Measurements from ENCODE around the gene PPP3CA.
"Not testable (repeated sequence)": the region's sequence is repeated elsewhere in the genome, so short reads cannot be mapped to it uniquely, and the experiment has no call there.

The PPP3CA gene

GRCh38 chr4:101145021-101145420, 202.3 kb downstream of the PPP3CA start:
- in situ Hi-C loops (cut with HindIII; ENCODE audit: low pct_unique_long_range_greater_than_20kb, low sequenced_read_pairs) = no loop called here
- no peak for DNase-seq (ENCODE audit: low read depth in 1 of 2, low spot score in 1 of 2)
- no peak for TF ChIP-seq JUND (IDR thresholded peaks at IDR 0.05; ENCODE audit: low read depth)

DNA sequence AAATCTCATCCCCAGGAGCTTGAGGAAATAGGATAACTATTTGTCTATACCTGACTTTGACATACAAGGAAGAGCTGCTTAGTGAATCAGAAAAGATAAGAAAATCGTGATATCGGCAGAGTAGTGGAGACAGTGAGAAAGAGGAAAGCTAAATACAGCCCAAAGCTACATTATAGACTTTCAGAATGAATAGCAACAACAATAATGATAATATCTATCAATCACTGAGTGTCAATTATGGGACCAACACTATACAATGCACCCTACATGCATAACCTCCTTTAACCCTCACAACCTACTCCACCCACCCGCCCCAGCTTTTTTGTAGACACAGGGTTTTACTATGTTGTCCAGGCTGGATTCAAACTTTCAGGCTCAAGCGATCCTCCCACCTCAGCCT, 205.1 kb downstream of the PPP3CA start:
- DNase-seq (ENCODE audit: low read depth in 1 of 2, low spot score in 1 of 2) = no peak
- no peak for TF ChIP-seq JUND (IDR thresholded peaks at IDR 0.05; ENCODE audit: low read depth)
- in situ Hi-C loops (cut with HindIII; ENCODE audit: low pct_unique_long_range_greater_than_20kb, low sequenced_read_pairs) = no loop called here

DNA sequence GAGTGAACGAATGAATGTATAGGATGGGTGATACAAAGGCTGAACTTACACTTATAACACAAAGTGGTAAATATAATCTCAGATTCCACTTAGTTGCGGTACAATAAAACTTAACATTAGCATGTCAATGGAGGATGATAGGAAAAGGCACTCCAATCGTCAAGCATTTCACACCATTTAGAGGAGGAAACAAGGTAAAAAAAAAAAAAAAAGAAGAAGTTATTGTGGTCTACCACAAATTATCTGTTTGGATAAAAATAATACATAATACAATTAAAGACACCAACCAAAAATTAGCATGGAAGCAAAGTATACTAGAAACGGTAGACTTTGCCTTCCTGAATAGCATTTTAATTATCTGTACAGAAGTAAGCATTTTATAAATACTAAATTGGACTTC, 205.5 kb downstream of the PPP3CA start:
- TF ChIP-seq JUND (IDR thresholded peaks at IDR 0.05; ENCODE audit: low read depth) = no peak
- in situ Hi-C loops (cut with HindIII; ENCODE audit: low pct_unique_long_range_greater_than_20kb, low sequenced_read_pairs) = no loop called here
- DNase-seq (ENCODE audit: low read depth in 1 of 2, low spot score in 1 of 2) = no peak

- TF ChIP-seq JUND (IDR thresholded peaks at IDR 0.05; ENCODE audit: low read depth) = no peak
- in situ Hi-C loops (cut with HindIII; ENCODE audit: low pct_unique_long_range_greater_than_20kb, low sequenced_read_pairs) = no loop called here
- no peak for DNase-seq (ENCODE audit: low read depth in 1 of 2, low spot score in 1 of 2)
These were observed 206.1 kb downstream of the PPP3CA start for GRCh38 chr4:101141230-101141629.

DNA sequence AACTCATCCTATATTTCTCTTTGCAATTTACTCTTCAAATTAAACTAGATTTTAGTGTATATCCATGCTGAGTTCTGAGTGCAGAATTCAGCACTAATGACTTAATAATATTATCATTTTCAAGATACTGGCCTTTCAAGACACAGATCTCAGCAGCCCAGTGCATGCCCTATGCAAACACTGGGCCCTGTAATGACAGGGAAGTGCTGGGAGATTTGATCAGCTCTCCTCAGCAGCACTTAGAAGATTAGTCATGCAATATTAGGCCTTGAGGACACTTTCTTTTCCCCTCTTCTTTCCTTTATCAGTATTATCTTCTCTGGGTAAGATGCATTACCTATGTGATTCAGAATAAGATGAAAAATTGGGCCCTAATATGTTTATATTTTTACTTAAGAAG, 207.1 kb downstream of the PPP3CA start:
- DNase-seq (ENCODE audit: low read depth in 1 of 2, low spot score in 1 of 2) = no peak
- TF ChIP-seq JUND (IDR thresholded peaks at IDR 0.05; ENCODE audit: low read depth) = no peak
- in situ Hi-C loops (cut with HindIII; ENCODE audit: low pct_unique_long_range_greater_than_20kb, low sequenced_read_pairs) = no loop called here

GRCh38 chr4:101136373-101137370, 210.7 kb downstream of the PPP3CA start:
- no peak for TF ChIP-seq JUND (IDR thresholded peaks at IDR 0.05; ENCODE audit: low read depth)
- DNase-seq (ENCODE audit: low read depth in 1 of 2, low spot score in 1 of 2) = no peak
- in situ Hi-C loops (cut with HindIII; ENCODE audit: low pct_unique_long_range_greater_than_20kb, low sequenced_read_pairs) = no loop called here

GRCh38 chr4:101135371-101136010, 211.8 kb downstream of the PPP3CA start:
- no peak for TF ChIP-seq JUND (IDR thresholded peaks at IDR 0.05; ENCODE audit: low read depth)
- no peak for DNase-seq (ENCODE audit: low read depth in 1 of 2, low spot score in 1 of 2)
- in situ Hi-C loops (cut with HindIII; ENCODE audit: low pct_unique_long_range_greater_than_20kb, low sequenced_read_pairs) = no loop called here

- in situ Hi-C loops (cut with HindIII; ENCODE audit: low pct_unique_long_range_greater_than_20kb, low sequenced_read_pairs); DNase-seq (ENCODE audit: low read depth in 1 of 2, low spot score in 1 of 2): not testable (repeated sequence)
These were observed 216.3 kb downstream of the PPP3CA start for GRCh38 chr4:101131058-101131457.

- in situ Hi-C loops (cut with HindIII; ENCODE audit: low pct_unique_long_range_greater_than_20kb, low sequenced_read_pairs); DNase-seq (ENCODE audit: low read depth in 1 of 2, low spot score in 1 of 2): not testable (repeated sequence)
These were observed 218.4 kb downstream of the PPP3CA start for GRCh38 chr4:101128898-101129297.

DNA sequence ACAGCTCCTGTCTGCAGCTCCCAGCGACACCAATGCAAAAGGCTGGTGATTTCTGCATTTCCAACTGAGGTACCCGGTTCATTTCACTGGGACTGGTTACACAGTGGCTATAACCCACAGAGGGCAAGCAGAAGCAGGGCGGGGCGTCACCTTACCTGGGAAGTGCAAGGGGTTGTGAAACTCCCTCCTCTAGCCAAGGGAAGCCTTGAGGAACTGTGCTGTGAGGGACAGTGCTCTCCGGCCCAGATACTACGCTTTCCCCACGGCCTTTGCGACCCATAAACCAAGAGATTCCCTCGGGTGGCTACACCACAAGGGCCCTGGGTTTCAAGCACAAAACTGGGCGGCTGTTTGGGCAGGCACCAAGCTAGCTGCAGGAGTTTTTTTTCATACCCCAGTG, 218.9 kb downstream of the PPP3CA start:
- in situ Hi-C loops (cut with HindIII; ENCODE audit: low pct_unique_long_range_greater_than_20kb, low sequenced_read_pairs) = no loop called here
- no peak for DNase-seq (ENCODE audit: low read depth in 1 of 2, low spot score in 1 of 2)
- TF ChIP-seq JUND (IDR thresholded peaks at IDR 0.05; ENCODE audit: low read depth) = no peak

DNA sequence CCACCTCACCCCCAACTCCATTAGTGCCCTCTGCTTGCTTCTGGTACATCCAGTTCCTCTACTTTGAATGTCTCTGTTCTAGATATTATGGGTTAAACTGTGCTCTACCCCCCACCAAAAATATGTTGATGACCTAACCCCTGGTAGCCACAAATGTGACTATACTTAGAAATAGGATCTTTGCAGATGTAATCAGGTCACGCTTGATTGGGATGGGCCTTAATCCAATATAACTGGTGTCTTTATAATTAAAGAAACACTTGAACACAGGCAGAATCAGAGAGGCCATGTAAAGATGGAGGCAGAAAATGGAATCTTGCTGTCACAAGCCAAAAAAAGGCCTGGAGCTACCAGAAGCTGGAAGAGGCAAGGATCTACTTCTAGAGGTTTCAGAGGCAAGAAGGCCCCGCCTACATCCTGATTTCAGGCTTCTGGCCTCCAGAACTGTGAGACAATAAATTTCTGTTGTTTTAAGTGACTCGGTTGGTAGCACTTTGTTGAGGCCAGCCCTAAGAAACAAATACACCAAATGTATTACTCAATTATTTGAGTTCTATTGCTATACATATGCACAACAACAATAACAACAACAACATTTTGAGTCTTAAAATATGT, 220.0 kb downstream of the PPP3CA start:
- no peak for DNase-seq (ENCODE audit: low read depth in 1 of 2, low spot score in 1 of 2)
- no peak for TF ChIP-seq JUND (IDR thresholded peaks at IDR 0.05; ENCODE audit: low read depth)

DNA sequence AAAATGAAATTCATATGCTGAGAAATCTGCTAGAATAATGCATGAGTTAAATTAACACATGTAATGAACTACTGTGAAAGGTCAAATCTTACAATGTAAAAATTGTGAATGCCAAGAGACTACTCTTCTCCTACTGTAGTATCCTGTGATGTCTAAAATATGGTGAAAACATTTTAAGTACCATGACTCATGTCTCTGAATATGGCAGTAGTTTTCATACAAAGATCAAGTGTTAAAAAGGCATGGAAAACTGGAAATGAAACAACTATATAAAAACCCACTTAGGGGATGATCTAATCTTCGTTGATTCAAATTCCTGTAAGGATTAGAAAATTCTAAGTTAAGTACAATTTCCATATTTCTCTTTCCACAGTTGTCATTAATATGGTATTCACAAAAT, 221.3 kb downstream of the PPP3CA start:
- TF ChIP-seq JUND (IDR thresholded peaks at IDR 0.05; ENCODE audit: low read depth) = no peak
- DNase-seq (ENCODE audit: low read depth in 1 of 2, low spot score in 1 of 2) = no peak
- in situ Hi-C loops (cut with HindIII; ENCODE audit: low pct_unique_long_range_greater_than_20kb, low sequenced_read_pairs) = no loop called here

More for the DNA sequence above, 220.0 kb downstream of the PPP3CA start:
- in situ Hi-C loops (cut with HindIII; ENCODE audit: low pct_unique_long_range_greater_than_20kb, low sequenced_read_pairs) = no loop called here

Data from T47D (cell line).